PC-9 (cell line): ENCODE measurements around the gene KCNH3.

Source experiments
- EZH2 ChIP-seq: fragments of 200-600 bp; sonication (generic); IDR thresholded peaks from 2 replicates; pipeline ENCODE4 v1.8.0; 2017; ENCODE audit warnings: antibody characterized with exemption, low read depth
- TF ChIP-seq, protein P1 (sequence below): fragments of 200-600 bp; sonication (generic); conservative IDR thresholded peaks from 2 replicates; pipeline ENCODE4 v1.6.1; 2017; ENCODE audit warnings: mixed run types, antibody characterized with exemption, mild to moderate bottlenecking, moderate library complexity

DNA sequence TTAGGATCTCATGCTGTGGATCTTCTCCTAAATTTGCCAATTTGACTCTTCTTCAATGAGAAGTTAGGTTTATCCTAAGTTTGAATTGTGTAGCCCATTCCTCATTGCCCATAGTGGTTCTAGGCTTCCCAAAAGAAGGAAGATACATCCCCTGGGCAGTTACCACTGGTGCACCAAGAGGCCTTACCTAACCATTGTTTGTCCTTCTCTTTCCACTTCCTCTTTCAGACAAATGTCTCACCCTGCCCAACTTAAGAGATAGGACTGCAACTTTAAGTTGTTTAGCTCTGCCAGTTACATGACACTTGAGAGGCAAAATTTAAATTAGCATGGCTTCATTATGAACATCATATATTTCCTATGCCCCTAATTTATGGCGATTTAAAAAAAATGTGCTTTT lies 9.4 kb upstream of the KCNH3 start:
- no peak for TF ChIP-seq EZH2
- TF ChIP-seq, protein P1, sequence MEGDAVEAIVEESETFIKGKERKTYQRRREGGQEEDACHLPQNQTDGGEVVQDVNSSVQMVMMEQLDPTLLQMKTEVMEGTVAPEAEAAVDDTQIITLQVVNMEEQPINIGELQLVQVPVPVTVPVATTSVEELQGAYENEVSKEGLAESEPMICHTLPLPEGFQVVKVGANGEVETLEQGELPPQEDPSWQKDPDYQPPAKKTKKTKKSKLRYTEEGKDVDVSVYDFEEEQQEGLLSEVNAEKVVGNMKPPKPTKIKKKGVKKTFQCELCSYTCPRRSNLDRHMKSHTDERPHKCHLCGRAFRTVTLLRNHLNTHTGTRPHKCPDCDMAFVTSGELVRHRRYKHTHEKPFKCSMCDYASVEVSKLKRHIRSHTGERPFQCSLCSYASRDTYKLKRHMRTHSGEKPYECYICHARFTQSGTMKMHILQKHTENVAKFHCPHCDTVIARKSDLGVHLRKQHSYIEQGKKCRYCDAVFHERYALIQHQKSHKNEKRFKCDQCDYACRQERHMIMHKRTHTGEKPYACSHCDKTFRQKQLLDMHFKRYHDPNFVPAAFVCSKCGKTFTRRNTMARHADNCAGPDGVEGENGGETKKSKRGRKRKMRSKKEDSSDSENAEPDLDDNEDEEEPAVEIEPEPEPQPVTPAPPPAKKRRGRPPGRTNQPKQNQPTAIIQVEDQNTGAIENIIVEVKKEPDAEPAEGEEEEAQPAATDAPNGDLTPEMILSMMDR, result no peak
